ENCODE data around the gene NCOA7.
"Not testable (repeated sequence)": the region's sequence is repeated elsewhere in the genome, so short reads cannot be mapped to it uniquely, and the experiment has no call there.

NCOA7 gene

DNA sequence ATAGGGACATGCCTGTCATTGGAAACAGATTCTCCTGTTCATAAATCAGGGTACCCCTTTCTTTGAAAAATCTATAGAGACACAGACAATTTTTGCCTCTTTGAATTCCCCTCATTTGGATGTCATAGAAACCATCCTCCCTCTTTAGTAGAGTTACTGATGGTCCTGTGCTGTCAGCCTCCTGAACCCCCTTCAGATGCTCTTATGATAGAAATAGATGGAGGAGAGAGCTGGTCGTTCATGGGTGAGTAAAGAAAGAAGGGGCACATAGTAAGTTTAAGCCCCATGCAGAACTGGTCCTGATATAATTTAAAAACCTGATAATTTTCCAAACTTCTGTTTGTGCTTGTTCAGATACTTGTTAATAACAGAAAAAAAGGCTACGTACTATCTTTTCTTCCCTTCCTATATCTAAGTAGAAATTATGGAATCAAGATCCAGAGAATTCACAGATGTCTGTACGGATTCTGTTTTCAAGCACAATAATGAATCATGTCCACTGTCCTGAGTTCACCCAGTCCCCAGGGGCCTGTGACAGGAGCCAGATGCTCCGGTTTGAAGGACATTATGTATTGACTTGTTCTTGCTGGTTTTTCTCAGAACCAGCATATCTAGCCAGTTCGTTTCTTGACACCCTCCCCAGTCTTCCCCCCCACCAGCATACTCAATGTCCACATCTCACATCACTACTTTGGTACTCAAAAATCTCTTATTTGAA lies 78.1 kb downstream of the NCOA7 start:
- DNase-seq (ENCODE audit: low spot score) = no peak

DNA sequence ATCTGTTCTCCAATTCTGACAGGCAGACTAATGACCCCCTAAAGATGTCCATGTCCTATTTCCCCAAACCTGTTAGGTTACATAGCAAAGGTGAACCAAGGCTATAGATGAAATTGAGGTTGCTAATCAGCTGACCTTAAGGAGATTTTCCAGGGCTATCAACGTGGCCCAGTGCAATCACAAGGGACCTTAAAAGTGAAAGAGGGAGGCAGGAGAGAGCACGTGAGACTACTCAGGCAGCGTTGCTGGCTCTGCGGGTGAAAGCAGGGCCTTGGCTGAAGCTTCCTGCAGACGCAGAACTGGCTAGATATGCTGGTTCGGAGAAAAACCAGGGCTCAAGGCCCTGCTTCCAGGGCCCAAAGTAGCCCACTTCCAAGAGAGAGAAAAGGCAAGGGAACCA lies 78.7 kb downstream of the NCOA7 start:
- no peak for DNase-seq (ENCODE audit: low spot score)

DNA sequence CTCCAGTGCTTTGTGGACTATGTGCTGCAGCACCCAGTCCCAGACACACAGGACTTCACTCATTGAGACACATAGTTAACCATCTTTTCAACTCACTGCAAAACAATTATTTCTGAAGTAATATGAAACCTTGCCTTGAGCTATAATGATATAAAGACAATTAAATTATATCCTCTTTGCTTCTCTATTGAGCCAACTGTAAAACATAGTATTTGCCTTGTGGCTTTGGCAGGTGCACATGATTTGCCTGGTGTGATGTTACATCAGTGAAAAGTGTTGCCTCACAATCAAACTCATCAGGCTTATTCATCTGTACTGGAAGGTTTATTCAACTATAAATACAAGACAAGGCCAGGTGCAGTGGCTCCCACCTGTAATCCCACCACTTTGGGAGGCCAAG lies 80.6 kb downstream of the NCOA7 start:
- no peak for DNase-seq (ENCODE audit: low spot score)

DNA sequence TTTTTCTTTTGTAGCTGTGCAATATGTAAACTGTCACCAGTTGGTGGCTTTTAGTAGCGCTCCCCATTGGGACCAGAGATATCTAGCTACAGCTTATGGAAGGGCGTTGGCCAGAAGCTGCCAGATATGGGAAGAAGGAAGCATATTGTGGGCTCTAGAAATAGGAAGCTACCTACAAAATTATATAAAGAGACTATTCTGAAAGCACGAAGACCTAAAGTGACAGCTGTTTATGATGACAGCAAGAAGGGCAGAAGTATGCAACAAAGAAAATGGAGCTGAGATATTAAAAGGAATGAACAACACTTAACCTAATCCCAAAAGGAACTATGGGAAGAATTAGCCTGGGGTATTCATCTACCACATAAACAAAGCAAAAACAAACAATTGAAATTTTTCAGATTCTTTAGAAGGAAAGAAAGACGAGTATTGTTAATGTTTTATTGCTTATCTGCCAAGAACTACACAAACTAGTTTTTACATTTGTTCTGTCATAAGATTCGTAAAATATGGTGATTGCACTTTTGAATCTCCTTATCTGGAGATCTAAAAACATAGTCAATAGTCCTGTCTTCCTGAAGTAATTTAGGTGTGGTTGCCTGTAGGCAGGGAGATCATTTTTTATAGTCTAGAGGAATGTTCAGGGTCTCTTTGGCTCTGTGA lies 81.6 kb downstream of the NCOA7 start:
- no peak for DNase-seq (ENCODE audit: low spot score)

DNA sequence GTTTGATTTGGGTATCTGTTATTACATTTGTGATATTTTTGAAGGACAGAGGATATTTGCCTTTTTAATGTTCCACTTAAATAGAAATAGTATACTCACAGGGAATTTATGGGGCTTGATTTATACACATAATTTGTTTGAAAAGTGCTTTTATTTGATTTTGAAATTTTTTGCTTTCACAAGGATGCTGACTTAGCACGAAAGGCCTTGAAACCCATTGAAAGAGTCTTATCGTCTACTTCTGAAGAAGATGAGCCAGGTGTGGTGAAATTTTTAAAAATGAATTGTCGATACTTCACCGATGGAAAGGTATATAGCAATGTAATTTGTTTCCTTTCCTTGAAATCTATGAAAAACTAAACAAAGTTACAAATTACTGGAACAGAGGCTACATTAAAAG lies 91.5 kb downstream of the NCOA7 start:
- DNase-seq (ENCODE audit: low spot score) = no peak

DNA sequence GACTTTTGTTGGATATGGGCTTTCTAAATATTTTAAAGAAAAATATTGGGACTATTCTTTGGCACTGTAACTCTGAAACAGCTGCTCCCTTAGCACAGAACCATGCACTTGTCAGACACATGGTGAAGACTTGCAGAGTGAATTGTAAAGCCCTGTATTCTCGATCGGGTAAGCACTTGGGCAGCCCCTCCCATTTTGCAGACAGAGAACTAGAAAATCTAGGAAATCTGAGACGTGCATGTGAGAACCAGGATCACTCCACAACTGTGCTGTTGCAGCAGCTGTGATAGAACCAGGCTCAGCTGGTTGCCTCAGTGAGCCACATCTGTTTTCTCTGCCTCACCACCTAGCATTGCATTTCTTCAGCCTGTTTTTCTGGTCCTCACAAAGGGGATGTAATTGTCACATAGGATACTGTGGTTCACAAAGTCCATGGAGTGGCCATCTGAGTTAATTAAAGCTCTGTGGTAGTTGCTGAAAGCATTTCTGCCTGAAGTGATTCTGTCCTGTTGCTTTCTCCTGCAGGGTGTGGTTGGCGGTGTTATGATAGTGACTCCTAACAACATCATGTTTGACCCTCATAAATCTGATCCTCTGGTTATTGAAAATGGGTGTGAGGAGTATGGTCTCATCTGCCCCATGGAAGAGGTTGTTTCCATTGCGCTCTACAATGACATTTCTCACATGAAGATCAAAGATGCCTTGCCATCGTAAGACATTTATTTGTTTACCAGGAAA lies 94.0 kb downstream of the NCOA7 start:
- DNase-seq (ENCODE audit: low spot score) = no peak

DNA sequence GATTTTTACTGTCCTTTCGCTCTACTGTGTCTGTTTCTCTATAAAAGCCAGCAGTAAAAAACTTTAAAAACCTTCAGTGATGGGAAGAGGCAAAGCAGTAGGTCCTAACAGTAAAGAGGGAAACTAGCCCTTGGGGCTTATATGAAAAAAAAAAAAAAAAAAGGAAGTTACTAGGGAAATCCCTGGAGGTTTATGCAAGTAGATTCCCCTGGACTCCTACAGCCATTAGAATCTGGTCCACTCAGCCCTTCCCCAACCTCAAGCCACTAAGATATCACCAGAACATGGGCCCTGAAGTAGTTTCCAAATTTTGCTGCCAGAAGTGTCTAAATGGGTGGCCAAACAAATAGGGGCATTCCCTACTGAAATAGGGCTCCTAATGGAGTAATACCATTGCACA lies 95.3 kb downstream of the NCOA7 start:
- DNase-seq (ENCODE audit: low spot score) = no peak

DNA sequence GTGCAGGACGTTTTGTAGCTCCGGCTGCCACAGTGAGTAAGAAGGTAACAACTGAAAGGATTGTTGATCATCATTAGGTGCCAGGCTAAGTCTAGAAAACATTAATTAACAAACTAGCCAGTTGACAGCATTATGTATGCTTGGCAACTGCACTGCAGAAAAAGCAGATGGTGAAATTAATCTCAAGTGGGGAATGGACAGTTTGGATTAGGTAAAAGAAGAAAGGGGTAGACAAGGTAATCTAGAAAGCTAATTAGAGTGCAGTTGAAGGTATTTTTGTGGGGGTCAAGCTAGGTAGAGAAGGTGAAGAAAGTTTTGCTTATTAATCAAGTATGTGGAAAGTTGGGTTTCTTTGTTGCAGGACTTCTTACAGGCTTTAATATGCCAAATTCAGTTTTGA lies 96.2 kb downstream of the NCOA7 start:
- no peak for DNase-seq (ENCODE audit: low spot score)

DNA sequence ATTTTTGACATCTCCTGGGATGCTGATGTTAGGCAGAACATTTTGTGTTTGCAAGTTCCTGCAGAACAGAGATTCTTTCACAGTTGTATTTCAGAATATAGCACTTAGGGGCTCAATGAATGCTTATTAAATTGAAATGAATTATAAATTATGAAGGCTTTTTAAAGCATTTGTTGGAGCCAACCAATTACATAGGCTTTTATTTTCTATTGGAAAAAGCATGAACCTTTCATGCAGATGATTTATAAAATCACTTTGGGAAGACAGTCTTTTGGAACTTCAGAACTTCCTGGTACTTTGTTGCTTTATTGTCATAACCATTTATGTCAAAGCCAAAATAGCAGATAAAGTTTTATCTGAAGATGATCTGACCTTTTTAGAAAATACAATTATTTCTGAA lies 96.6 kb downstream of the NCOA7 start:
- no peak for DNase-seq (ENCODE audit: low spot score)

DNA sequence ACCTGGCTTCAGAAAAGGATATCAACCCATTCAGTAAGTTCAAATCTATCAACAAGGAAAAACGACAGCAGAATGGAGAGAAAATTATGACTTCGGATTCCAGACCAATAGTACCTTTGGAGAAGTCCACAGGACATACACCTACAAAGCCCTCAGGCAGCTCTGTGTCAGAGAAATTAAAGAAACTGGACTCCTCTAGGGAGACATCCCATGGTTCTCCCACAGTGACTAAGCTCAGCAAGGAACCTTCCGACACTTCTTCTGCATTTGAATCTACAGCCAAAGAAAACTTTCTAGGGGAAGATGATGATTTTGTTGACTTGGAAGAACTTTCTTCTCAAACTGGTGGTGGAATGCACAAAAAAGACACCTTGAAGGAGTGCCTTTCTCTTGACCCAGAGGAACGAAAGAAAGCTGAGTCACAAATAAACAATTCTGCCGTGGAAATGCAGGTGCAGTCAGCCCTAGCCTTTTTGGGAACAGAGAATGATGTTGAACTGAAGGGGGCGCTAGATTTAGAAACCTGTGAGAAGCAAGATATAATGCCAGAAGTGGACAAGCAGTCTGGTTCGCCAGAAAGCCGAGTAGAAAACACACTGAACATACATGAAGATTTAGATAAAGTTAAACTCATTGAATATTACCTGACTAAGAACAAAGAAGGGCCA lies 98.4 kb downstream of the NCOA7 start:
- peak; percentile 53 for DNase-seq (ENCODE audit: low spot score)

DNA sequence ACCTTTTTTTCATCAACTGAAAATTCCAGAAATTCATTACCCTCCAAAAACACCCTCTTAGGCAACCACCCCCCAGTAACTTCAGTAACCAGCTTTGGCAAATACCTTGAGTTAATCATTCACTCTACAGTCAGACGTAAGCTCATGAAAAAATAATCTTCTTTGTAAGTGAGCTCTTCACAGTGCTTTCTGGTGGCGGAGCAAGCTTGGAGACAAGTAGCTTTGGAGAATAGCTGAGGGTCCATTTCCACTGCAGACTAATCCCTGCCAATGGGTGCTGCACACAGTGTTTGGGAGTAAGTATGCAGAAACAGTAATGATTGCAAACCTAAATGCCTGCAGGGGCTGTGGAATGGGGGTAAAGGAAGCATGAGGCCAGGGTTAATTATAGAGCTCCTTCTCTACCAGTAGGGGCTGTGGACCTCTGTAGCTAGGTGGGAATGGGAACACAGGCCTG lies 109.0 kb downstream of the NCOA7 start:
- DNase-seq (ENCODE audit: low spot score) = no peak

DNA sequence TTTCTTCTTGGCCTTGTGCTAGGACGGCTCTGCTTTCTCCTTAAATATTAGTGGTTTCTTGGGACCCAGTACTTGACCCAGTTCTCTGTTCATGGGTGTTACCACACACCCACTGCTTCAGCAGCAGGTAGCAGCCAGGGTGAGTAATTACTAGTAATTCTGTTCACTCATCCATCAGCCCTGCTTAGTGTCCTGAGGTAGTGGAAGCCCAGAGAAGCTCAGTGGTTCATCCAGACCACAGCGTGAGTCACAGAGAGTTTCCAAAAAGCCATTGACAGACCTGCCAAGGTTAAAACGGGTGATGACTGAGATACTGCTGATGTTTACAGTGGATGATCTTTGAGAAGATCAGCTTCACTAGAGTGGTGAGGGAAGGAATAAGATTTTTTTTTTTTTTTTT lies 114.1 kb downstream of the NCOA7 start:
- peak; percentile 77 for DNase-seq (ENCODE audit: low spot score)

DNA sequence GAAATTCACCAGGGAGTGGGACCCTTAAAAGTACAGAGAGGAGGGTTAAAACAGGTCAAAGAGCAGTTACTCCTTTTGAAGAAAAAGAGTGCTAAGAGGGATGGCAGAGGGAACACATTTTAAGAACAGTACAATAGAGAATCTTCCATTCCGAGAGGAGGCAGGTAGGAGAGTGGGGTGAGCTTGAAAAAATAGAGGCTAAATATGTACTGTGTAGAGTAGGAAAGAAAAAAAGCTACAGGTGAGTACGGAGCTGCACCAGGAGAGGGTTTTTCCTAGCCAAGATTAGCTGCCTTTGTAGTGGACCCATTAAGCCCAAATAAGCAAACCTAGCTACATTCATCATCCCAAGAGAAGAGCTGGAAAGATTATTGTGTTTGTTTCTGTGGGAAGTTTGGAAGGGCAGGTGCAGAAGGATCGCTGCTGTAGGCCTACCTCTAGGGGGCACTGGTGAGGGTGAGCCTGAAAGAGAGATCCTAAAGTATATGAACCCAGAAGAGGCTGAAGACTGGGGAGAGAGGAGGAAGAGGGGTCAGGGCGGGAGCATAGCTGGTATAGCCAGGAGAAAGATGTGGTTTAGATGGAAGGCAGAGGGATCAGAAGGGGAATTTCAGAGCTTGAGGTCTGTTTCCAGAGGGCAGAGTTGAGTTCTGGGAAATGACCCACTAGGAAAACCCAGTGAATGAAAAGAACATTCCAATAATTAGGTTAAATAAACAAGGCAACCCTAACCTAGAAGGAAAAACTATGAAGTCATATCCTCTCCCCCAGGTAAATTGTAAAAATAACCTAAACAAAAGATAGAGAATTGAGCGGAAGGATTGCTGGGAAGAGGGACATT lies 115.6 kb downstream of the NCOA7 start:
- peak; percentile 55 for DNase-seq (ENCODE audit: low spot score)

DNA sequence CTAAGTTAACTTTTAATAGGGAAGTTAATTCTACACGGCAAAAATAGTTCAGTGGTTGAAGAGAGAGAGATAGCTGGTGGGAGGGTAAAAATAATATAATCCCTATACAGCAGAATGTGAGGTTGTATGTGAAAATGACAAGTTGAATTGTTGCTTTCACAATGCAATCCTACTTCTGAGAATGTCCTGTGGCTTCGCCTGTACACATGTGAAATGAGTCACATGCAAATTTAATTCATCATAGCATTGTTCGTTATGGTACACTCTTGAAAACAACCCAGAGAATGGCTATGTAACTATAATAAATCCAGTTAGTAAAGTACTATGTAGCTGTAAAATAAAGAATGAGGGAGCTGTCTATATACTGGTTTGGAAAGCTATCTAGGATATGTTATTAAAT lies 119.8 kb downstream of the NCOA7 start:
- no peak for DNase-seq (ENCODE audit: low spot score)

DNA sequence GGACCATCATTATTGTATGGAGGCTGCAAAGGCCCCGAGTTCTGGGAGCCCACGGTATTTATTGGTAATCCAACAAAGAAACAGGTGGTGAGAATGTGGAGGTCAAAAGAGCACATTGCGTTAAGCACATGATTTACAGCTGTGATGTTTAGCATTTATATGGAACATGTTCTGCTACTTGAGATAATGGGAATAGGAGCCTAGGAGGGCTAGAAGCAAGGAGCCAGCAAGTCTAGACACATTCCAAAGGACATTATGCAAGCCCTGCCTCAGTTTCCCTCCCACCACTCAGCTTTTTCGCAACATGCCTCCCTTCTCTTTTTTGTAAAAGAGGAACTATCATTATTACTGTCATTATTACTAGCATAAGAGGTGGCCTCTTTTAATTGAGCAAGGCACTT lies 120.3 kb downstream of the NCOA7 start:
- DNase-seq (ENCODE audit: low spot score) = not testable (repeated sequence)

DNA sequence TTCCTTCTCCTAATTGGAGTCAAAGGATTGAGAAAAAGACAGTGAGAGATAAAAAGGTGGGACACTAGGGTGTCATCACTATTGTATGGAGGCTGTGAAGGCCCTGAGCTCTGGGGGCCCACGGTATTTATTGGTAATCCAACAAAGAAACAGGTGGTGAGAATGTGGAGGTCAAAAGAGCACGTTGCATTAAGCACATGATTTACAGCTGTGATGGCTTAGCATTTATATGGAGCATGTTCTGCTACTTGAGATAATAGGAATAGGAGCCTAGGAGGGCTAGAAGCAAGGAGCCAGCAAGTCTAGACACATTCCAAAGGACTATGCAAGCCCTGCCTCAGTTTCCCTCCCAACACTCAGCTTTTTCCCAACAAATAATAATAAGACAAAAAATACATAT lies 121.7 kb downstream of the NCOA7 start:
- not testable (repeated sequence) for DNase-seq (ENCODE audit: low spot score)

DNA sequence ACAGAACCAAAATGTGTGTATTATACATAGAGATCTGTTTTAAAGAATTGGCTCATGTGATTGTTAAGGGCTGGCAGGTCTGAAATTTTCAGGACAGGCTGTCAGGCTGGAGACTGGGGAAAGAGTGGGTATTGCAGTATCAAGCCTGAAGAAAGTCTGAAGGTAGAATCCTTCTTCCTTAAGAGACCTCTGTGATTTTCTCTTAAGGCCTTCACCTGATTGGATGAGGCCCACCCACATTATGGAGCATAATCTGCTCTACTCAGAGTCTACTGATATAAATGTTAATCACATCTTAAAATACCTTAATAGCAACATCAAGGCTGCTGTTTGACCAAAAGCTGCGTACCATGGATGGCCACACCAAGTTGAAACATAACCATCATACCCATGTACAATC lies 122.4 kb downstream of the NCOA7 start:
- no peak for DNase-seq (ENCODE audit: low spot score)

DNA sequence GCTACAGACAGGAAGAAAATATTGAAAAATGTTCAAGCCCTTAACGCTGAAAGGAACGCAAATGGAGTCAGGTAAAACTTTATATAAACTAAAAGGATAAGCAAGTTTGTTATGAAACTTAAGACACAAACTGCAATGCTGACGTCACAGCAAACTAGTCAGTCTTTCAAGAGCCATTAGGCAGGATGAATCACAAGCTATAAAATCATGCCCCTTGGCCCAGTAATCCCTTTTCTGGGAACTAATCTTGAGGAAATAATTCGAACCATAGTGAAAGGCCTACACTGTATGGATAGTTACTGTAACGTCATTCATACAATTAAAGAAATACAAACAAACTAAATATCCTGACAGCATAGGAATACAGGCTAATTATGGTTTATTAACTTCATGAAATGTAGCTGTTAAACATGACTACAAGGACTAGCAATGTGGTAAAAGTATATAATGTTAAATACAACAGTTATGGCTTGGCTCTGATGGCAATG lies 123.1 kb downstream of the NCOA7 start:
- no peak for DNase-seq (ENCODE audit: low spot score)

DNA sequence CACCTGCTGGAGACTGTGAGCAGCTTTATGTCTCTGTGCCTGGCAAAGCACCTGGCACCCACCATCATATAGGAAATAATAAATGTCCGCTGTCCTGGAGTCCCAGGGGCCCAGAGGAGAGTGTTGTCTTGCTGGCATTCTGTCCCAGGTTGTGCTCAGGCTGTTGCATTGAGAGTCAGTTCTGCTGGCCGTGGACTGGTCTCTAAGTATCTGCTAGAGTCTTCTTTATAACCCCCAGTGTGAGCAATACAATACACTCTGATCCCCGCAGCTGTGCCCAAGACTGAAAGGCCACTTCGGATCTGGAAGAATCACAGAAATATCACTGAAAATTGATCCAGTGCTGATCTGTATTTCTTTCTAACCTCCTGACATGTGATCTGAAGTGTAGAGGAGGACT lies 127.5 kb downstream of the NCOA7 start:
- DNase-seq (ENCODE audit: low spot score) = no peak

DNA sequence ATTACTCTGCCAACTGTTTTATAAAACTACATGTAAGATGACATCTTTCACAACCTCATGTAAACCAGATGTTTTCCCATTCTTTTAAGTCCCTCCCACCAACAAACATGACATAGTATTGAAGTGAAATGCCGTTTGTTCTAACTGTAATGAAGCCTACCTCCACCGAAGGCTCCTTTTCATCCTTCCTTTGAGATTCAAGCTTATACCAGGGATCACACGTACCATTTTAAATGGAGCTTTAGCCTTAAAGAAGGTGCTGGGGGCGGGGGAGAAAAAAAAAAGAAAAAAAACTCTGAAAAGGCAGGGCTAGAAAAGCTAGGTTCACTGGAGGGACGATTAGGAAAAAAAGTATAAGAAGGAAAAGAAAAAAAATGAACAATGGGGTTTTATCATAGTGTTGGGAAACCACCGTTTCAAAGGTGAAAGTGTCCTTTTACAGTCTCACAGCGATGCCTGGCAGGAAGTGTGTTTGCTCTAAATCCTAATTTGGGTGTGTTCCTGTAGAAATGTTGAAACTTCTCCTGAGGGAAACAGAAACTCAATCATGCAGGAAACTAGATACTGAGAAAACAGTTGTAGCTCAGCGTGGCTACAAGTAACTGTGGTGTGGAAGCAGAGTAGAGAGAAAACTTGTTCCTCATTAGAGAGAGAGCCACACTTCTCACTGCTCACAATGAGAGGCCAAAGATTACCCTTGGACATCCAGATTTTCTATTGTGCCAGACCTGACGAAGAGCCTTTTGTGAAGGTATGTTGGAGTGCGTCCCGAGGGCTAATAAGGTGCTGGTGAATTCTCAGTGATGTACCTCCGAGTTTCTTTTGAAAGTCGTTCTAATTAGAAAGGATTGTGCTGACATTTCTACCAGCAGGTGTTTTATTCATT lies 128.2 kb downstream of the NCOA7 start:
- peak; percentile 61 for DNase-seq (ENCODE audit: low spot score)

DNA sequence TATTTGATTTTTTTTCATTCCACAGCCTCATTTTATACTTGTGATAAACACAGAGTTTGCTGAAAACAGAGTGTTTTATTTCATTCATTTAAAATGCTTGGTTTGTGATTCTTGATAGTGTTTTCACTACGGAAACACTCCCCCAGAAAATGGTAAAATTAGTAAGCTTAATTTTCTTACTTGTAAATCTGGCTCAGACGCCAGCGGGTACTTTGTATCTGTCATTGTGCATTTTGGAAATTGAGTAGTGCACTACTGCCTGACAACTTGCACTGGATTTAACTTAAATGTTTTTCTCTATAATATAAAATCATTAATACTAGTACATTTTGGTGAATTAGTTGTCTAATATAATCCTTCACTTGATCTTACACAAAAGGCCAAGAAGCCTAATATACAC lies 128.9 kb downstream of the NCOA7 start:
- no peak for DNase-seq (ENCODE audit: low spot score)

Measured in CD4-positive, alpha-beta T cell treated with Interleukin-15 for 4 hours (primary cell).